K562 (cell line): ENCODE measurements around the gene TENT5A. TPM values are rescaled to one million over a fixed set of nuclear protein-coding genes. Genes with fewer than 3 reads are reported as not detected.

Source experiments
- ATAC-seq: fragments of 200-7000 bp; cut with Tn5 transposase; 3 replicates; pipeline ENCODE4 v1.9.1; 2020; ENCODE audit warnings: moderate library complexity
- BruUV-seq: library from RNA; stranded (reverse); fragments of 400-500 nt; replicated peaks from 2 replicates; lab custom pipeline; 2021; lab: Mats Ljungman, UMichigan
- CTCF ChIA-PET: fragments of 300-600 bp; formaldehyde crosslinking; extraction: SDS; loops from one replicate; lab custom pipeline; 2021; ENCODE audit warnings: low intra/inter-chr PET ratio; lab: Yijun Ruan, JAX
- POLR2A ChIA-PET: fragments of 300-600, 350-650 bp; sonication (Branson Sonifier 250); formaldehyde crosslinking; extraction: SDS; loops from one replicate; lab custom pipeline; 2021; ENCODE audit warnings: antibody characterized with exemption, inconsistent platforms; lab: Yijun Ruan, JAX
- DNase-seq, 4 experiments: peaks; one replicate each; pipeline versions ENCODE4 v3.0.0 to v3.0.0-alpha.2; 2011 to 2018; ENCODE audit warnings: low spot score in 3 of 4, mixed read lengths in 3 of 4; ENCODE audit errors: extremely low read depth in 1 of 4
- FAIRE-seq: peaks from 2 replicates; lab custom pipeline; 2011; peaks lifted over from hg19 to GRCh38; lab: Jason Lieb, UNC
- H2AFZ ChIP-seq: 2 replicates; pipeline ENCODE4 v1.6.0; 2011; ENCODE audit warnings: low read depth, low read length, control low read depth, inconsistent platforms
- H3K27ac ChIP-seq: fragments of 200-600 bp; 3 replicates; pipeline ENCODE4 v1.8.0; 2011; ENCODE audit warnings: low read depth, mild to moderate bottlenecking, control low read depth, inconsistent platforms, low read length, moderate library complexity, mixed read lengths; ENCODE audit errors: extremely low read depth
- H3K27me3 ChIP-seq, 2 experiments: fragments of 300-600 bp in 1 of 2; 2 replicates in 1 of 2; 3 replicates in 1 of 2; pipeline versions ENCODE4 v1.6.0 to v1.8.0; 2011; ENCODE audit warnings: inconsistent platforms in 2 of 2, low read length in 2 of 2, mild to moderate bottlenecking in 1 of 2, mixed read lengths in 1 of 2, moderate library complexity in 1 of 2; ENCODE audit not compliant: control insufficient read depth in 2 of 2, insufficient read depth in 2 of 2
- H3K36me3 ChIP-seq: fragments of 300-600 bp; 3 replicates; pipeline ENCODE4 v1.8.0; 2011; ENCODE audit warnings: mild to moderate bottlenecking, low read length, inconsistent platforms; ENCODE audit not compliant: control insufficient read depth, insufficient read depth
- H3K4me1 ChIP-seq, 2 experiments: fragments of 200-600 bp in 1 of 2; replicated peaks in 1 of 2; 2 replicates in 1 of 2; 3 replicates in 1 of 2; pipeline versions ENCODE4 v1.5.1 to v1.8.0; 2011; ENCODE audit warnings: inconsistent platforms in 2 of 2, low read length in 2 of 2, mild to moderate bottlenecking in 1 of 2, mixed read lengths in 1 of 2, moderate library complexity in 1 of 2; ENCODE audit not compliant: control insufficient read depth in 2 of 2, insufficient read depth in 2 of 2
- H3K4me2 ChIP-seq: 2 replicates; pipeline ENCODE4 v1.6.1; 2011; ENCODE audit warnings: low read length, control low read depth, inconsistent platforms, mixed read lengths; ENCODE audit not compliant: insufficient read depth
- H3K4me3 ChIP-seq: fragments of 200-600 bp; sonication (generic), shearing (Covaris generic); 2 replicates; pipeline ENCODE4 v1.5.1; 2016; ENCODE audit warnings: control low read depth, inconsistent platforms
- H3K79me2 ChIP-seq: fragments of 200-600 bp; 3 replicates; pipeline ENCODE4 v1.8.0; 2011; ENCODE audit warnings: low read length, inconsistent platforms; ENCODE audit not compliant: control insufficient read depth, insufficient read depth
- H3K9ac ChIP-seq, 2 experiments: 2 replicates each; pipeline versions ENCODE4 v1.6.0 to v1.6.1; 2011; ENCODE audit warnings: low read depth in 2 of 2, low read length in 2 of 2, control low read depth in 1 of 2, inconsistent platforms in 1 of 2, mild to moderate bottlenecking in 1 of 2, mixed read lengths in 1 of 2; ENCODE audit not compliant: insufficient read depth in 1 of 2
- H3K9me1 ChIP-seq: one replicate; pipeline ENCODE4 v1.6.0; 2011; ENCODE audit warnings: inconsistent platforms, mild to moderate bottlenecking, low read length, moderate library complexity; ENCODE audit not compliant: control insufficient read depth, insufficient read depth
- H3K9me3 ChIP-seq: replicated peaks from 2 replicates; pipeline ENCODE4 v1.5.1; 2011; ENCODE audit warnings: low read depth, low read length, inconsistent platforms; ENCODE audit not compliant: control insufficient read depth, insufficient read depth
- H4K20me1 ChIP-seq: replicated peaks from 2 replicates; pipeline ENCODE4 v1.6.1; 2011; ENCODE audit warnings: low read length, inconsistent platforms, mixed read lengths; ENCODE audit not compliant: control insufficient read depth, insufficient read depth
- BRD9 ChIP-seq: fragments of 450-650 bp; IDR thresholded peaks from 2 replicates; pipeline ENCODE4 v1.6.1; 2018; ENCODE audit warnings: low read depth; ENCODE audit not compliant: partially characterized antibody
- FOXM1 ChIP-seq, 2 experiments: fragments of 450-650 bp in 1 of 2; sonication (generic) in 1 of 2; formaldehyde crosslinking in 1 of 2; IDR thresholded peaks; 2 replicates each; pipeline versions ENCODE4 v1.6.1 to v1.9.0; 2017 to 2022; ENCODE audit warnings: low read depth in 2 of 2, mild to moderate bottlenecking in 2 of 2, missing genetic modification reagents in 1 of 2, moderate library complexity in 1 of 2
- KHSRP ChIP-seq: fragments of 450-650 bp; IDR thresholded peaks from 2 replicates; pipeline ENCODE4 v1.6.1; 2017
- PATZ1 ChIP-seq: fragments of 250-450 bp; sonication (Bioruptor Pico); IDR thresholded peaks from 2 replicates; pipeline ENCODE4 v1.5.0; 2020; ENCODE audit warnings: mild to moderate bottlenecking, borderline replicate concordance
- POLR2H ChIP-seq: IDR thresholded peaks from 2 replicates; pipeline ENCODE4 v1.6.1; 2016; ENCODE audit warnings: missing genetic modification characterization, low read depth, mild to moderate bottlenecking, control low read depth, missing compliant biosample characterization, moderate library complexity
- SP1 ChIP-seq: sonication (generic); formaldehyde crosslinking; IDR thresholded peaks from 2 replicates; pipeline ENCODE4 v1.8.1; 2022; ENCODE audit warnings: mild to moderate bottlenecking, missing genetic modification reagents
- TAF7 ChIP-seq: fragments of 450-650 bp; IDR thresholded peaks from 2 replicates; pipeline ENCODE4 v1.6.1; 2016; ENCODE audit warnings: missing genetic modification characterization, missing compliant biosample characterization
- TAF9B ChIP-seq: fragments of 450-650 bp; IDR thresholded peaks from 2 replicates; pipeline ENCODE4 v1.6.1; 2018; ENCODE audit warnings: mild to moderate bottlenecking; ENCODE audit not compliant: partially characterized antibody
- TGIF2 ChIP-seq: sonication (generic); formaldehyde crosslinking; IDR thresholded peaks from 2 replicates; pipeline ENCODE4 v1.8.1; 2022; ENCODE audit warnings: mild to moderate bottlenecking, missing genetic modification reagents, moderate library complexity
- ZNF165 ChIP-seq: fragments of 250-450 bp; sonication (Bioruptor Pico); IDR thresholded peaks from 2 replicates; pipeline ENCODE4 v1.4.0; 2020; ENCODE audit warnings: borderline replicate concordance
- ZNF408 ChIP-seq: fragments of 250-450 bp; sonication (Bioruptor Pico); IDR thresholded peaks from 2 replicates; pipeline ENCODE4 v1.4.0; 2020; ENCODE audit warnings: low read depth, mild to moderate bottlenecking, moderate library complexity
- WGBS: fragments of 100-300 bp; shearing (Covaris generic); methylation state at CpG from one replicate; pipeline ENCODE4 v1.1.6; 2016; ENCODE audit warnings: low coverage, mixed read lengths; ENCODE audit not compliant: insufficient coverage; ENCODE audit errors: missing lambda C conversion rate; 5-methylcytosine and 5-hydroxymethylcytosine counted together
- in situ Hi-C: fragments of 300-500 bp; cut with MboI; formaldehyde crosslinking; loops from 4 replicates; pipeline ENCODE4 v1.15.0; 2018; ENCODE audit warnings: inconsistent platforms, mixed read lengths
- intact Hi-C: fragments of 100-400 bp; cut with micrococcal nuclease; formaldehyde crosslinking; loops from 2 replicates; pipeline ENCODE4 v1.14.2; 2022
- polyA plus RNA-seq, 8 experiments: library from polyadenylated mRNA; depleted of rRNA in 4 of 8; stranded (reverse) in 5 of 8; unstranded in 3 of 8; fragments of >200 nt; fragmentation: Nextera tagmentation in 2 of 8; fragmentation: Illumina TruSeq in 1 of 8; extraction: Ambion mirVana in 2 of 8; extraction: Trizol in 1 of 8; gene quantifications; 2 replicates each; pipeline versions ENCODE4 v1.2.1 to v1.2.3, GENCODE V29; 2011 to 2014; ENCODE audit warnings: inconsistent platforms in 1 of 8, missing spikeins in 1 of 8
- total RNA-seq, 7 experiments: library from RNA; depleted of rRNA in 6 of 7; stranded (reverse); fragments of >200 nt in 6 of 7; fragmentation: Illumina TruSeq in 2 of 7; extraction: Trizol in 2 of 7; gene quantifications; 2 replicates each; pipeline versions ENCODE4 v1.2.1 to v1.2.3, GENCODE V29; 2011 to 2021; ENCODE audit warnings: low replicate concordance in 1 of 7
- TF ChIP-seq, protein P1 (sequence below): fragments of 200-800 bp; sonication (Bioruptor generic); IDR thresholded peaks from 2 replicates; pipeline ENCODE4 v1.6.1; 2017; ENCODE audit warnings: missing genetic modification characterization, missing compliant biosample characterization

Gene TENT5A
- total and polyA plus RNA-seq, 9 of the 15 experiments (the other 6 are each of a cell fraction or from before 2014, with no cell fraction given): 0.77 to 2.3 (median 1.3) TPM

- TF ChIP-seq, protein P1, sequence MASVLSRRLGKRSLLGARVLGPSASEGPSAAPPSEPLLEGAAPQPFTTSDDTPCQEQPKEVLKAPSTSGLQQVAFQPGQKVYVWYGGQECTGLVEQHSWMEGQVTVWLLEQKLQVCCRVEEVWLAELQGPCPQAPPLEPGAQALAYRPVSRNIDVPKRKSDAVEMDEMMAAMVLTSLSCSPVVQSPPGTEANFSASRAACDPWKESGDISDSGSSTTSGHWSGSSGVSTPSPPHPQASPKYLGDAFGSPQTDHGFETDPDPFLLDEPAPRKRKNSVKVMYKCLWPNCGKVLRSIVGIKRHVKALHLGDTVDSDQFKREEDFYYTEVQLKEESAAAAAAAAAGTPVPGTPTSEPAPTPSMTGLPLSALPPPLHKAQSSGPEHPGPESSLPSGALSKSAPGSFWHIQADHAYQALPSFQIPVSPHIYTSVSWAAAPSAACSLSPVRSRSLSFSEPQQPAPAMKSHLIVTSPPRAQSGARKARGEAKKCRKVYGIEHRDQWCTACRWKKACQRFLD (CRISPR knock-in tag): no peak
- TF ChIP-seq TAF9B (no peak), SP1 (CRISPR knock-in tag) (no peak), FOXM1 (IDR thresholded peaks at IDR 0.05; ENCODE audit: low read depth) (no peak), FOXM1 (CRISPR knock-in tag; IDR thresholded peaks at IDR 0.05; ENCODE audit: low read depth) (no peak)
Observed at GRCh38 chr6:81735756-81736380, 16.6 kb downstream of the TENT5A start (continued).

GRCh38 chr6:81734500-81735150 is 17.9 kb downstream of the TENT5A start:
- CTCF ChIA-PET: interaction anchor here (1.2 kb wide), 1 partner anchor 443 kb away, joined by 4 read pairs; no protein-coding TSS in a partner anchor
- TF ChIP-seq TGIF2 (CRISPR knock-in tag) (no peak), PATZ1 (CRISPR knock-in tag) (no peak), TAF7 (tag) (no peak), BRD9 (no peak), ZNF408 (CRISPR knock-in tag) (no peak), POLR2H (tag) (no peak), KHSRP (no peak), ZNF165 (CRISPR knock-in tag) (no peak)

More at GRCh38 chr6:81734500-81735150, 17.9 kb downstream of the TENT5A start:
- H3K4me3 ChIP-seq: no peak overlapping the region
- no peak overlapping the region for H3K4me2 ChIP-seq
- H3K9me1 ChIP-seq: no peaks in the 10 kb centered on the region
- ATAC-seq (no peak), DNase-seq (no peak), FAIRE-seq (no peak)
- H3K27me3 ChIP-seq: no peaks in the 10 kb centered on the region
- intact Hi-C loops: no loop called here
- BruUV-seq: no TSS peak
- no peak overlapping the region for H2AFZ ChIP-seq
- no peaks in the 10 kb centered on the region for H3K9me3 ChIP-seq
- no peaks in the 10 kb centered on the region for H3K4me1 ChIP-seq
- H4K20me1 ChIP-seq: no peaks in the 10 kb centered on the region
- no peak overlapping the region for H3K9ac ChIP-seq
- H3K27ac ChIP-seq: no peak overlapping the region
- 0% methylated on average over 2 of the region's 2 CpGs for WGBS
- no peaks in the 10 kb centered on the region for H3K36me3 ChIP-seq
- POLR2A ChIA-PET: no interaction called here
- in situ Hi-C loops: no loop called here
- no peaks in the 10 kb centered on the region for H3K79me2 ChIP-seq
